Stromal cell of bone marrow (primary cell): ENCODE results near the gene SEMA3E.

ENCODE experiments used
- DNase-seq: peaks from one replicate; pipeline ENCODE4 v3.0.0-alpha.2; 2012; ENCODE audit warnings: low read depth

The SEMA3E gene

GRCh38 chr7:83640731-83641537 lies 8.0 kb downstream of the SEMA3E start:
- no peak for DNase-seq

GRCh38 chr7:83640240-83640639 lies 8.7 kb downstream of the SEMA3E start:
- DNase-seq, result no peak

DNA sequence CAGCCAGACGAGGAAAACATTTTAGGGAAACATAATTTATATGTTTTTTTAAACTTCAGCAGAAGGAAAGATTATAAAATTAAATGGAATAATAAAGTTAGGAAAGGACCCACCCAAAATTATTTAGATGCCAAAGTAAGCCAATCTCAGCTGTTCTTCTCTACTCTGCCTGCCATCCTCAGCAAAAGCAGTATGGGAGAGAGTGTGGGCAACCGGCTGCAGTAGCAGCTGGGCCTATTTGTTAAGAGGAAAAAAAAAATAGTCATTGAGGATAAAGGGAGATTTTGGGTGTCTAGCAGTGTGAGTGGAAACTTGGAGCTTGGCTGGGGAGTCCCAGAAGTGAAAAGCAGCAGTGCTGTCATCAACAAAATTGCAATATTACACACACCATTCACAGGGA lies 15.4 kb downstream of the SEMA3E start:
- DNase-seq, result no peak

DNA sequence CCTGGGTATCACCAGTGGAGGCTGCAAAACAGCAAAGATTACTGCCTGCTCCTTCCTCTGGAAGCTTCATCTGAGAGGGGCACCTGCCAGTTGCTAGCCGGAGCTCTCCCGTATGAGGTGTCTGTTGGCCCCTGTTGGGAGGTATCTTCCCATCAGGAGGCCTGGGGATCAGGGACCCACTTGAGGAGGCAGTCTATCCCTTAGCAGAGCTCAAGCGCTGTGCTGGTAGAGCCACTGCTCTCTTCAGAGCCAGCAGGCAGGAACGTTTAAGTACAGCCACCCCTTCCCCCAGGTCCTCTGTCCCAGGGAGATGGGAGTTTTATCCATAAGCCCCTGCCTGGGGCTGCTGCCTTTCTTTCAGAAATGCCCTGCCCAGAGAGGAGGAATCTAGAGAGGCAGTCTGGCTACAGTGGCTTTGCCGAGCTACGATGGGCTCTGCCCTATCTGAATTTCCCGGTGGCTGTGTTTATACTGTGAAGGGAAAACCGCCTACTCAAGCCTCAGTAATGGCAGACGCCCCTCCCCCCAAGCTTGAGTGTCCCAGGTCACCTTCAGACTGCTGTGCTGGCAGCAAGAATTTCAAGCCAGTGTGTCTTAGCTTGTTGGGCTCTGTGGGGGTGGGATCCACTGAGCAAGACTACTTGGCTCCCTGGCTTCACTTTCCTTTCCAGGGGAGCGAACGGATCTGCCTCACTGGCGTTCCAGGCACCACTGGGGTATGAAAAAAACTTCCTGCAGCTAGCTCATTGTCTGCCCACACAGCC lies 19.6 kb downstream of the SEMA3E start:
- no peak for DNase-seq

DNA sequence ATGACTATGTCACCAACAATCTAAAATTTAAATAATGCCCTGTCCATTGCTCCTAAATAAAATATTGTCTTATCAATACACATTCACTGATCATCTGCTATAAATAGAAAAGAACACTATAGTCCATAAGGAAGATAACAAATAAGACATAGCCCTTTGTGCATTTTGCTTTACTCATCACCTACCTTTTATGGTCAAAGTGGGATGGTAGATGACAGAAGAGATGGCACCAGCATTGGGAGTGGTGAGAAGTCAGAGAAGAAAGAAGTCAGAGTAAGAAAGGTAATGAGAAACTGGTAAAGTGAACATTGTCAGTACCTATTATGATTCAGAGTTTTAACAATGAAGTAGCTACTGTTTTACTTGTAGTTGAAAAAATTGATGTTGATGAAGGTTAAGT lies 31.1 kb downstream of the SEMA3E start:
- no peak for DNase-seq

GRCh38 chr7:83614112-83614511 lies 34.8 kb downstream of the SEMA3E start:
- DNase-seq, result no peak

GRCh38 chr7:83613232-83613631 lies 35.7 kb downstream of the SEMA3E start:
- DNase-seq, result peak; percentile 18

DNA sequence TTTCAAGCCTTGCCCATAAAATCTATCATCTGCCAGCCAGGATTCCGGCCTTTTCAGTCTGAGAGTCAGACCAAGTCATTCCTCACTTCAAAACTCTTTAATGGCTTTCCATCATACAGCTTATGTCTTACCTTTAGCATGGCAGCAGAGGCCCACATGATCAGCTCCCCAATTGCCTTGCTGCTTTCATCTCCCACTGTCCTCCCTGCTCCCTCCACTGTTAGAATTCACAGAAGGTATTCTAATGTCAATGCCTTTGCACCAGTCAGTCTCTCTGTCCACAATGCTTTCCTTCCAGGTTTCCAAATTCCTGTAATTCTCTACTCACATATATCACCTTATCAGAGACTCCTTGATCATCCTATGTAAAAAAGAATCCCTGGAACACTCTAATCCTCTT lies 37.2 kb downstream of the SEMA3E start:
- no peak for DNase-seq

DNA sequence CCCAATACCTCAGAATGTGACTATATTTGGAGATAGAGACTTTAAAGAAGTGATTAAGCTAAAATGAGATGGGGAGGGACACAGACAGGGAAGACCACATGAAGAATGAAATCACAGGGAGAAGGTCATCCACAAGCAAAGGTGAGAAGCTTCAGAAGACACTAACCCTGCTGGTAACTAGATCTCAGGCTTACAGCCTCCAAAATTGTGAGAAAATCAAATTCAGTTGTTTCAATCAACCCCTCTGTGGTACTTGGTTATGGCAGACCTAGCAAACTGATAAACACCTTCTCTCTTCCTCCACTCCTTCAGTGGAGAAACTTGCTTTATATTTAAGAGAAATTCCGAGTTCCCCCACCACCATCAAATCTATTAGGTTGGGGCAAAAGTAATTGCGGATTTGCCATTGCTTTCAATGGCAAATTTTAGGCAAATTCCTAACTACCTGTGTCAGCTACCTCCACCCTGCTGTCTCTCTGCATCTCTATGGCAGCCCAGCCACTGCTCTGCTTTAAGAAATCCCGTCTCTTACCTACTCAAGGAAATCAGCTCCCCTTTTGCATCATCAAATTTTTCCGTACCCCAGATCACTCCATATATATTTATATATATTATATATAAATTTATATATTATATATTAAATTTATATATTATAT lies 38.2 kb downstream of the SEMA3E start:
- no peak for DNase-seq

DNA sequence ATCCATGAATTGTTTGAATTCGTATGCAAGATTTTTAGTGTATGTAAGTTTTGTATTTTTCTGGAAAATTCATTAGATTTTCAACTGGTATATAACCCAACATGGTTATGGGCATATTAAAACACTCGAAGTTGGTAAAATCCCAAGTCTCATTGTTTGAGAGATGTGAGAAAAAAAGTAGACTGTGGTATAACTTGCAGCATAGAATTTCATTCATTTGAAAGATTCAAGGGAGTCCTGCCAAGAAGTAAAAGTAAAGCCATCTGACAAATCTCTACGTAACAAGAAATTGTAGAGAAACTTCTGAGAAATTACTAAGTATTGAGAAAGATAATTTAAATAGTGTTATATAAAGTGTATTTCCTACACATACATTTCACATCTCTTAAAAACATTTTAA lies 40.2 kb downstream of the SEMA3E start:
- DNase-seq, result no peak

- DNase-seq, result no peak
These were observed 45.3 kb downstream of the SEMA3E start for GRCh38 chr7:83603649-83604048.

GRCh38 chr7:83599131-83599530 lies 49.8 kb downstream of the SEMA3E start:
- DNase-seq, result no peak

DNA sequence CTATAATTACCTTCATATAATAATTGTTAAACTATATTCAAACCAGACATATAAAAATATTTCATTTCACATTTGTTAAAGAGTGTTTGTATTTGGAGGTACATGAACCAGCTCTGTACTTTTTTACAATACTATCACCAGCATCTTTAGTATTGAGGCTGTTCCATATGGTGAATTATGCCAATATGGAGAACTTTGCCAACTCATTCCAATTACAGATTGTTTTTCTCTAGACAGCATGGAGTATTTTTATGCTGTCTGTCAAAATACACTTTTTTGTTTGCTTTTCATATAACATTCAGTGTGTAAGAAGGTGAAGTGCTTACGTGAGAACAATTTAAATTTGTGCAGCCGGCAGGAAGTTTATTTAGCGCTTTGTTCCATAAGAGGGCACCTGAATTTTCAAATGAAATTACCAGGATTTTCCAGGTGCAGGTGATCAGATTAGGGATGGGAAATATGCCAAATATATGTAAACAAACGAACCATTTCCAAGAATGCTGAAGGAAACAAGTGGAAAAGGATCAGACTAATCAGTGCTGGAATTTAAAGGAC lies 54.9 kb downstream of the SEMA3E start:
- no peak for DNase-seq

GRCh38 chr7:83588602-83589240 lies 60.2 kb downstream of the SEMA3E start:
- DNase-seq, result no peak

DNA sequence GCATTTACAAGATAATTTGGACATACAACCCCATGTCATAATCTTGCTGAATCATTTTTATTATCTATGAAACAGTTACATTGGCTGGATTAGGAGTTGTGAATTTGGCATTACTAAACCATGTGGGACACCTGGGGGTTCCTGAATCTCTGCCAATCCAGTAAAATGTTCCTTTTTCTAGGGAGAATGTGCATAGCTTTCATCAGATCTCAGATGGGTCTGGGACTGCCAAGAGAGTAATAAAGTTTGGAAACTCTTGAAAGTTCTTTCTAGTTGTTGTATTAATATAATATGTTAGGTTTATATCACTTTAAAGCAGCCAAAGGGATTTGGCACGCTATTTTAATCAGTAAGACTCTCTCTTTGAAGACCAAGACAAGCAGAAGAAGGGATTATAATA lies 62.7 kb downstream of the SEMA3E start:
- DNase-seq, result no peak

- no peak for DNase-seq
These were observed 67.1 kb downstream of the SEMA3E start for GRCh38 chr7:83581667-83582435.

GRCh38 chr7:83579740-83580139 lies 69.2 kb downstream of the SEMA3E start:
- DNase-seq, result peak; percentile 14

- no peak for DNase-seq
These were observed 73.5 kb downstream of the SEMA3E start for GRCh38 chr7:83575436-83575835.

DNA sequence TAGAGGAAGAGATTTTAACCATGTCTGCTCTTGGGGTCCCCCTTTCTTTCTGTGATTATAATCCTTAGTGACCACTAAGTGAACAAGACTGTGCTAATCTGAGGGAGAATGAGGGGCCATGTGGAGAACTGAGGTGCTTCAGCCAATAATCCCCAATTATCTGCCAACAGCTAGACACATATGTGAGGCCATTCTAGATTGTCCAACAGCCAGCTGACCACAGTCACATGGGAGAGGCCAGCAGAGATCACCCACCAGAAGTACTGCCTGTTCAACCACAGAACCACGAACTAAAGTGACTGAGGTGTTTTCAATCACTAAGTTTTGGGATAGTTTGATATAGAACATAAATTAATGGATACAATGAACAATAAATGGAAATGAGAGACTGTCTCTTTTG lies 74.3 kb downstream of the SEMA3E start:
- DNase-seq, result no peak

DNA sequence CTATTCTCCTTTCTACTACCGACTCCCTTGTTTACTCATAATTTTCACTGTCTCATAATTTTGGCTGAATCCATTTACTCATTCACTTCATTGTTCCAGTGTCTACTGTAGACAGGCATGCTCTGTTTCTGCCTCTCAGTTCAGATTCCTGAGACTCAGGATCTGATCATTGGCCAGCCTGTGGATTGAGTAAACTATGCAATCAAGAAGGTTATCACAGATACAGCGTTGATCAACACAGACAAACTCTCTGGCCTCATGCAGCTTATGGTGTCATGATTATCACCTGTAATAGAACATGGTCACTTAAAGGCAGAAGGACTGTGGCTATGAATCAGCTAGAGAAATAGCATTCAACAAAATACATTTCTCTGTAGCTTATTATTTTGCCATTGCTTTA lies 86.0 kb downstream of the SEMA3E start:
- no peak for DNase-seq

GRCh38 chr7:83562289-83562688 lies 86.7 kb downstream of the SEMA3E start:
- DNase-seq, result no peak
